NCI-H1417 treated with DMSO at 0.1 percent for 48 hours (cell line): ENCODE results near the gene NSUN2.
"Not testable (repeated sequence)": the region's sequence is repeated elsewhere in the genome, so short reads cannot be mapped to it uniquely, and the experiment has no call there.

ENCODE experiments used
- DNase-seq: peaks from one replicate; lab custom pipeline; 2025; lab: John Stamatoyannopoulos, UW

Gene NSUN2

DNA sequence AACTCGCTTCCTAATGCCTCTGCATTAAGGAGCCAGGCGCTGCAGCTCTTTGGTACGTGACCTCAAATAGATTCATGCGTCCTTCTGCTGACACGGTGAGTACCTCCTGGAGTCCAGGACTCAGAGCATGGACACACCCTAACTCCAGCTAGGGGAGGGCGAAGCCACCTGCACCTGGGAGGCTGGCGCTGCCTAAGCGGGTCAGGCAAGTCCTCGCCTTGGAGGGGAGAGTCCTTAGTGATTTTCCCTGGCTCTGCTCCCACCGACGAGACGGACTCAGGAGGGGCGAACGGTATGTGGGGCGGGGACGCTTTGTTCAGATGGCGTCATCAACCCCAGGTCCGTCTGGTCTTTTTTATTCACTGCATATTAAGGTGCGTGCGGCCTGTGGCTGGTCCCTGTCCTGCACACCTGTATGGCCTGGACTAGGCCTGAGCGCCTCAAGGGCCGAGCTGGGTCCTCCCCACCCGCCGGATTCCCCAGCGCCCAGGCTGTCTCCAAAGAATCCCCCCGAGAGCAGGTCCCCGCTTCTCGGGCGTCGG lies 50.3 kb downstream of the NSUN2 start:
- DNase-seq: no peak

DNA sequence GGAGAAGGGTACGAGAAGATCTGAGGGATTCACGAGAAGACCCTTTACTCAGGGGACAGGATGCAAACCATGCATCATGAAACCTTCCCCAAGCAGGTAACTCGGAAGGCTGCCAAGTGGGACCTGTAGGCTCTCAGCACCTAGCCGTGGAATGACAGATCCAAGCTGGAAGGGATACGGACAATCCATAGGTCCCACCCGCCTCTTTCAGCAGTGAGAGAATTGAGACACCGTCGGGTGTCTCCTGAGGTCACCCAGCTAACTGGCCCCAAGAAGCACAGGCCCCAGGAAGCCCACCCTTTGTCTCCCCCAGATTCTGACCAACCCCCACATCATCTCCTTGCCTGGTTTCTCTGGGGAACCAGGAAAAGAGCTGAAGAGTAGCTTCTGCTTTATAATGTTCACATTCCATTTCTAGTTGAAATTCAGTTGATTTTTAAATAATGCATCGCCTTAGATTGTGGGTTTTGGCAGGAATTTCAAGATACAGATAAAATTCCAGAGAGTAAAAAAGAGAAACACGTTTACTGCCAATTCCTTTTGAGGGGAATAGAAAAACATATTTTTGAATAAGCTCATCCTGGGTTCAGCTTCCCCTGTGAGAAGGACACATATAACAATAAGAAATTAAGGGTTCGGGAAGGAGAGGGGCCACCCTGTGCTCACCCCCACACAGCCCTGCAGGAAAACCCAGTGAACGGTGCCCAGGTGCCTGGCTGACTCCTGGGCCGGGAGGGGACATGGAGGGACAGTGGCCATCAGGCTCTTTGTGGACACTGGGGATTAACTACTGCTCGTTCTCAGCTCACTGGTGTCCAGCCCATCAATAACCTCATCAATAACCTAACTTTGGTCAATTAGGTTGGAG lies 51.1 kb downstream of the NSUN2 start:
- no peak for DNase-seq

DNA sequence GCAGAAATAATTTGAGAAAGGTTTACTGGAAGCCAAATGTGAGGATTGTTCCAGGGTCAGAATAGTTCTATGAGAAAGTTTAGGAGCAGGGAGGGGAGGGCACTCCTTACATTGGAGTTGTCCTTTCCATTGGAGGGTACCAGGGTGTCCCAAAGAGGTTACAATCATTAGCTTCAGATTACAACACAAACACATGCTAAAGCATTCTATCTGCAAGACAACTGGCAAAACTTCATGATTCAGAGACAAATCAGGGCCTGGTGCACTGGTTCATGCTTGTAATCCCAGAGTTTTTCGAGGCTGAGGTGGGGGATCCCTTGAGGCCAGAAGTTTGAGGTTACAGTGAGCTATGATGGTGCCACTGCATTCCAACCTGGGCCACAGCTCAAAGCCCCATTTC lies 51.8 kb downstream of the NSUN2 start:
- no peak for DNase-seq

- no peak for DNase-seq
Measured at GRCh38 chr5:6579535-6579934, 53.3 kb downstream of the NSUN2 start.

DNA sequence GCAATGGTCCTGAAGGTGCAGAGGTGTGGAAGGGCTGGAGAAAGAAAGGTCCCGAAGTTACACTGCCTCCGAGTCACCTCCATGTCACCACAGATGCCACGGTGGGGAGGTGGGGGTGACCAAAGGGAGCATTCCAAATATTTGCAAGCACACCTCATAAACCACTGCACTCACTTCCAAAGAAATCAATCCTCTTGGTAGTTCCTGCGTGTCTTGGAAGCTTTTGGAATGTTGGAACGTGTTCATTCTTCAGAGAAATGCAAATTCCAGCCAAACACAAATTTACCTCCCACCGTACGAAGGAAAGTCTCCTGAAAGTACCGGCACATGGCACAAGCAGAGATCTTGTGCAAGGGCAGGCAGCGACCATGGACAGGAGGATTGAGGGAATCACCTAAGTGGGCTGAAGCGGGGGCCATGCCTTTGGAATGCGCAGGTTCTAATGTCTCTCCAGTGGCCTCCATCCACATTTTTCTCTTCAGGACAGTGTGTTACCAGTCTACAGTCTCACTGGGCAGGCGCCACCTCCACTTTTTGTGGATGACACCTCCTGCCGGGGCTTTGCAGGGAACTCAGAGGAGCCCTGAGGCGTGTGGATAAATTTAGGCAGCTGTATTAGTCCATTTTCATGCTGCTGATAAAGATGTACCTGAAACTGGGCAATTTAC lies 54.0 kb downstream of the NSUN2 start:
- no peak for DNase-seq

DNA sequence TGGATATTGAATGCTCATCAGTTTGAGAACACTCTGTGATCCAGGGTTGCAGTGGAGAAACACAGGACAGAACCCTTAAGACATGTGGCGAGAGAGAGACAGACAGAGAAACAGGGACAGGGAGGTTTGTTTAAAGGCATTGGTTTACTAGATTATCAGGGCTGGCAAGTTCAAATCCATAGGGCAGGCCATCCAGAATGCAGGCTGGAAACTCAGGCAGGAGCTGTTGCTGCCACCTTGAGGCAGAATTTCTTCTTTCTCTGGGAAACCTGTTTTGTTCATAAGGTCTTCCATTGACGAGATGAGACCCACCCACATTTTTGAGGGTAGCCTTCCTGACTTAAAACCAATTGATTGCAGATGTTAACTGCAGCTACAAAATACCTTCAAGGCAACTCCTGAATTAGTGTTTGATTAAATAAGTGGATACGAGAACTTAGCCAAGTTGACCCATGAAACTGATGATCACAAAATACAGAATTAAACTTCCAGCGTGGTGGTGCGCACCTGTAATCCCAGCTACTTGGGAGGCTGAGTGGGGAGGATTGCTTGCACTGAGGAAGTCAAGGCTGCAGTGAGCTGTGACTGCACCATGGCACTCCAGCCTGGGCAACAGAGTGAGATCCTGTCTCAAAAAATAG lies 55.9 kb downstream of the NSUN2 start:
- peak; percentile 14 for DNase-seq

DNA sequence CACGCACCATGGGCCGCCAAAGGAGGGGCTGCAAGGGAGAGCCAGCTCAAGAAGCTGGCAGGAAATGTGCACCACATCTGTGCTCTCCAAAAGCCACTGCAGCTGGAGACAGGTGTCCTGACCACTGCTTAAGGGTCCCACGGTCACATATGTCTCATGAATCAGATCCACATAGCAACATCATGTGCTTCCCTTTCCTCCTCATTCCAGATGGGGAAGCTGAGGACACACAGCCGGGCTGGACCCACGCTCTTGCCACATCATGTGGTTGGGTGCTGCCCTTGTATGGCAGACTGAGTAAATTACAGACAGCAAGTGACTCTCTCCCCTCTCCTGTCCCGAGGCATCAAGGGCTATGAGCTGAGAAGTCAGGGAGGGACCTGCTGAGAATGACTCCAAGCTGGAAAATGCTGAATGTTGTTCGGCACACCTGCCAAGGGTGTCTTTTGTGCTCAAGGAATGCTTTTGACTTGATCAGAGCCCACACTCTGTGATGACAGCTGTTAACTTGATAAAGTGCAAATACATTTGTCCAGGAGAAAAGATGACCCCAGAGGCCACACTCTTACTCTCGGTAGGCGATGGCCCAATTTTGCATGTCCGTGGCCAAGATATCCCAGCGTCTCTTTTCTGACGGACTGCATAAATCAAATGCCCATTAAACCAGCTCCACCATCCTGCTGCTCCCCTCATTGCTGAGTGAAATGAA lies 58.2 kb downstream of the NSUN2 start:
- DNase-seq: no peak

- DNase-seq: no peak
Measured at GRCh38 chr5:6574111-6574510, 58.7 kb downstream of the NSUN2 start.

DNA sequence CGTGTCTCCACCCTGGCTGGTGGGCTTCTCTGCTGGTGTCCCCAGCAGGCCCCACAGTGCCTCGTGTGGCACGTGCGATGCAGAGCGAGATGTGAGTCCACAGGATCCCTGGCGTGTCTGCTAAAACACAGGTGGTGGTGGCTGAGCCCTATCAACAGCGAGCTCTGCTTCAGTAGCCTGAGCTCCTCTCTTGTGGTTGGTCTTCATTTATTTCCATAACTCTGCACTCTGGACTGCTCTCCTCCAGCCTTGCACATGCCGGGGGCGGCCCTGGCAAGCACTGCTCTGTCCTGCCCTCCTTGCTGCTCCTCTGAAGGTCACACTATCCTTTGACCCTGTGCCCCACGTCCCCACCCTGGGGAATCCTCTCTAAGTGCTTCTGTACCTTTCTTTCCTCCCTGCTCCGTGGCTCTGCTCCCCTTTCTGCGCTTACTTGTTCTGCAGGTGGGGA lies 59.2 kb downstream of the NSUN2 start:
- DNase-seq: no peak

DNA sequence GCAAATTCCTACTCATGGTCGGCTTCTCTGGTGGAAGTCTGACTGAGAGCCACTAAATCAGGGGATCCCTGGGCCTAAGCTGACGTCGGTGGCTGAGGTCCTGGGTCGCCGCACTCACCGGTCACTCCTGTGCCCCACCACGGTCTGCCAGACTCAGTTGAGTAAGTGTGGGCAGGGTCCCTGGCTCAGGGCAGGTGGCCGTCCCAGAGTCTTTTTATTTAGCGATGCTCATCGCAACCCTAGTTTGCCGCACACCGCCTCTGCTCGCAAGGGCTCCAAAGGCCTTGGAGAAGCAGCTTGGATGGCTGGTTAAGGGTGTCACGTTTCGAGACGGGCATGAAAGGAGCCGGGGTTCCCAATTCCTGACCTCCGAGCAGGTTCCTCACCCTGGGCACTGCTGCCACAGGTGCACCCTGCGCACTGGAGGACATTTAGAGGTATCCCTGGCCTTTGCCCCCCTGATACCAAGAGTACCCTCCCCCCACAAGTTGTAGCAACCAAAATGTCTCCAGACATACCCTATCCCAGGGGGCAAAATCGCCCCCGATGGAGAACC lies 59.9 kb downstream of the NSUN2 start:
- no peak for DNase-seq

GRCh38 chr5:6572086-6572824 lies 60.6 kb downstream of the NSUN2 start:
- DNase-seq: no peak

GRCh38 chr5:6571607-6572006 lies 61.2 kb downstream of the NSUN2 start:
- DNase-seq: not testable (repeated sequence)

DNA sequence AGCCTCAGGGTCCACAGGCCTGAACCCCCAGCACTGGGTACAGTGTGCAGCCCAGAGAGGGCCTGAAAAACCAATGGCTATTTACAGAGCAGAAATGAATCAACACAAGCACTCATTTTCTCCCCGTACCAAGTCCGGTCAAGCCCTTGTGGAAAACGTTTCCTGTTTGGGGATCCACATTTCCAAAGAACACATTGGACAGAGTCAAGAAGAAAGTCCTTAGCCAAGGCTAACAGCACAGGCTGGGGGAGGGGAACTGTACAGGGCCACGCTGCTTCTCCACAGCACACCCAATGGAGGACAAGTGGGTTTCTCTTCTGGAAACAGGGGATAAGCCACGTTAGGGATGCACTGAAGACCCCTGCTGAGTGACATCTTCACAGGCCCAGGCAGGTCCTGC lies 62.3 kb downstream of the NSUN2 start:
- no peak for DNase-seq

GRCh38 chr5:6568889-6569288 lies 64.0 kb downstream of the NSUN2 start:
- DNase-seq: no peak

- DNase-seq: no peak
Measured at GRCh38 chr5:6568383-6568782, 64.5 kb downstream of the NSUN2 start.

- DNase-seq: no peak
Measured at GRCh38 chr5:6567835-6568234, 65.0 kb downstream of the NSUN2 start.

DNA sequence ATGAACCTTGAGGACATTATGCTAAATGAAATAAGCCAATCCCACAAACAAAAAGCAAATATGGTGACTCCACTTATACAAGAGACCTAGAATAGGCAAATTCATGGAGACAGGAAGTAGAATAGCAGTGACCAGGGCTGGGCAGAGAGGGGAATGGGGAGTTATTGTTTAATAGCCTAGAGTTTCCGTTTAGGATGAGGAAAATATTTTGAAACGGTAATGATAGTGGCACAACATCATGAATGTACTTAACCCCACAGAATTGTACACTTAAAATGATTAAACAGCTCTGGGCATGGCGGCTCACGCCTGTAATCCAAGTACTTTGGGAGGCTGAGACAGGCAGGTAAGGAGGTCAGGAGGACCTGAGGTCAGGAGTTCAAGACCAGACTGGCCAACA lies 65.8 kb downstream of the NSUN2 start:
- no peak for DNase-seq

DNA sequence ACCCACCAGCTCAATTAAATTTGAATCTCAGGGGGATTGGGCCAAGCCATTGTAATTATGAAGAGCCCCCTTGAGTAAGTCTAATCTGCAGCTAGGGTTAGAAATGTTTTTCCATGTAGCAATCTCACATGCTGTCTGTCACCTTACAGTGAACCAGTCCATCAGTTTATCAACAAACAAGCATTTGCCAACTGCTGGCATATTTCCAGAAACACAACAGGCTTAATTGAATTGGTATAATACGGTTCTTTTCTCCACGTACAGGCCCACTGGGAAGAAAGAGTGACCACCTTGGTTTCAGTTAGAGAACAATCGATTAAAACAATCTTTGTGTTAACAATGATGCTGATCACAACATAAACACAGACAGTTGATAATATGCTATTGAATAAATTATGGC lies 67.4 kb downstream of the NSUN2 start:
- DNase-seq: no peak

- DNase-seq: no peak
Measured at GRCh38 chr5:6557807-6558575, 74.9 kb downstream of the NSUN2 start.

DNA sequence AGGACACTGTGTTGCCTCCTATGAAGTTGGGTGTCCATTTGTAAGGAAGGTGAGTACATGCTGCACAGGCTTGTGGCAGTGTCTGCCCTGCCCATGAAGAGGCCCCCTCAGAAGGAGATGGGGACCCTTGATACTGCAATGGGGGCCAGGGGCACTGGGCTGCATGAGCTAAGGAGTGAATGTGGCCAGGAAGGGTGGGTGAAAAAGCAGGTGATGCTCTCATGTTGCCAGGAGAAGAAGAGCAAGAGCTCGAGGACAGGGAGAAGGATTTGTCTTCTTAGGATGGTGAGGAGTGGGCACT lies 76.1 kb downstream of the NSUN2 start:
- DNase-seq: no peak
